ENCODE results near the gene CEP95. TPM values are rescaled to one million over a fixed set of nuclear protein-coding genes. Genes with fewer than 3 reads are reported as not detected.

CEP95 gene
- total RNA-seq, 4 donors from 2014 or later: 6.5 to 18.8 (median 17.7) TPM

- ATAC-seq (no peak), DNase-seq (no peak)
- intact Hi-C loops (cut with DNase I; ENCODE audit: low total_unique reads): loop anchor here (5.0 to 10.0 kb wide), 5 partner anchors 154 to 1054 kb away; partner anchors contain the start of genes AXIN2, FTSJ3, PSMC5 and SMARCD2
- TF ChIP-seq CTCF (IDR thresholded peaks at IDR 0.05 in 4 of 5, conservative IDR thresholded peaks at IDR 0.05 in 1 of 5) (no peak), POLR2A (IDR thresholded peaks at IDR 0.05) (no peak)
- peaks cover under 1 to 57% of the 10 kb centered on the region in 2 donors for H3K36me3 ChIP-seq
- H3K4me3 ChIP-seq: peak overlapping the region in 1 of 4 donors; percentile 89
- peaks cover 19 to 27% of the 10 kb centered on the region in 2 donors for H3K4me1 ChIP-seq
- H3K9me3 ChIP-seq: no peaks in the 10 kb centered on the region
- in situ Hi-C loops (cut with MboI; ENCODE audit: low sequenced_read_pairs in 4 of 4): loop anchor here in 2 of 4 donors (10.0 to 25.0 kb wide), 2 partner anchors 136 to 671 kb away; partner anchors contain the start of genes FTSJ3 (in 1 of the 2), PSMC5 (in 1 of the 2) and SMARCD2 (in 1 of the 2)
- peak overlapping the region in 2 of 4 donors; percentile 8 to 97 for H3K27ac ChIP-seq
- H3K27me3 ChIP-seq: no peaks in the 10 kb centered on the region
Measured at GRCh38 chr17:64508683-64509082, 1.9 kb downstream of the CEP95 start.

GRCh38 chr17:64509179-64509578, 2.4 kb downstream of the CEP95 start:
- no peaks in the 10 kb centered on the region for H3K27me3 ChIP-seq
- no peak for ATAC-seq
- peaks cover 14 to 22% of the 10 kb centered on the region in 2 donors for H3K4me1 ChIP-seq
- H3K4me3 ChIP-seq: no peak overlapping the region
- in situ Hi-C loops (cut with MboI; ENCODE audit: low sequenced_read_pairs in 4 of 4) (loop anchor here in 2 of 4 donors (10.0 to 25.0 kb wide), 2 partner anchors 136 to 672 kb away; partner anchors contain the start of genes FTSJ3 (in 1 of the 2), PSMC5 (in 1 of the 2) and SMARCD2 (in 1 of the 2)), intact Hi-C loops (cut with DNase I; ENCODE audit: low total_unique reads) (loop anchor here (5.0 to 10.0 kb wide), 5 partner anchors 153 to 1053 kb away; partner anchors contain the start of genes AXIN2, FTSJ3, PSMC5 and SMARCD2)
- DNase-seq: no peak
- H3K27ac ChIP-seq: peak overlapping the region in 1 of 4 donors; percentile 4
- TF ChIP-seq POLR2A (IDR thresholded peaks at IDR 0.05) (no peak), CTCF (IDR thresholded peaks at IDR 0.05 in 4 of 5, conservative IDR thresholded peaks at IDR 0.05 in 1 of 5) (no peak)
- no peaks in the 10 kb centered on the region for H3K9me3 ChIP-seq
- H3K36me3 ChIP-seq: peaks cover 0 to 55% of the 10 kb centered on the region in 2 donors

- peaks cover 0 to 84% of the 10 kb centered on the region in 2 donors for H3K36me3 ChIP-seq
Measured at GRCh38 chr17:64515419-64515818, 8.6 kb downstream of the CEP95 start.

GRCh38 chr17:64515829-64516228, 9.1 kb downstream of the CEP95 start:
- H3K27ac ChIP-seq: no peak overlapping the region

More at GRCh38 chr17:64515419-64515818, 8.6 kb downstream of the CEP95 start:
- TF ChIP-seq CTCF (IDR thresholded peaks at IDR 0.05 in 4 of 5, conservative IDR thresholded peaks at IDR 0.05 in 1 of 5): no peak
- TF ChIP-seq POLR2A (IDR thresholded peaks at IDR 0.05): no peak
- no peaks in the 10 kb centered on the region for H3K4me1 ChIP-seq
- DNase-seq (no peak), ATAC-seq (no peak)
- no peaks in the 10 kb centered on the region for H3K27me3 ChIP-seq
- intact Hi-C loops (cut with DNase I; ENCODE audit: low total_unique reads): no loop called here
- H3K27ac ChIP-seq: no peak overlapping the region
- in situ Hi-C loops (cut with MboI; ENCODE audit: low sequenced_read_pairs in 4 of 4): loop anchor here in 1 of 4 donors (25.0 kb wide), 1 partner anchor 678 kb away; the partner anchor contains the start of genes FTSJ3, PSMC5 and SMARCD2
- H3K4me3 ChIP-seq: no peak overlapping the region
- H3K9me3 ChIP-seq: no peaks in the 10 kb centered on the region

More at GRCh38 chr17:64515829-64516228, 9.1 kb downstream of the CEP95 start:
- H3K27me3 ChIP-seq: no peaks in the 10 kb centered on the region
- DNase-seq (no peak), ATAC-seq (no peak)
- H3K36me3 ChIP-seq: peaks cover 0 to 84% of the 10 kb centered on the region in 2 donors
- H3K9me3 ChIP-seq: no peaks in the 10 kb centered on the region
- in situ Hi-C loops (cut with MboI; ENCODE audit: low sequenced_read_pairs in 4 of 4) (loop anchor here in 1 of 4 donors (25.0 kb wide), 1 partner anchor 679 kb away; the partner anchor contains the start of genes FTSJ3, PSMC5 and SMARCD2), intact Hi-C loops (cut with DNase I; ENCODE audit: low total_unique reads) (no loop called here)
- no peak overlapping the region for H3K4me3 ChIP-seq
- TF ChIP-seq CTCF (IDR thresholded peaks at IDR 0.05 in 4 of 5, conservative IDR thresholded peaks at IDR 0.05 in 1 of 5) (no peak), POLR2A (IDR thresholded peaks at IDR 0.05) (no peak)
- H3K4me1 ChIP-seq: no peaks in the 10 kb centered on the region
